Right cardiac atrium (tissue), 5 donors: Measurements from ENCODE around the gene ADAMTS17. TPM values are rescaled to one million over a fixed set of nuclear protein-coding genes. Genes with fewer than 3 reads are reported as not detected.

ENCODE experiments used
- ATAC-seq, 2 donors: fragments of 200-7000 bp; cut with Tn5 transposase; one replicate each; pipeline versions ENCODE4 v1.8.0 to v1.9.1; 2020; ENCODE audit warnings: moderate library complexity in 2 of 2, mild to moderate bottlenecking in 1 of 2
- DNase-seq, 3 donors: peaks; one replicate each; pipeline ENCODE4 v3.0.0-alpha.2; 2020
- H3K27ac ChIP-seq: one replicate; pipeline ENCODE4 v1.5.1; 2013; ENCODE audit warnings: mild to moderate bottlenecking, low read length, control low read depth, moderate library complexity
- H3K27me3 ChIP-seq: one replicate; pipeline ENCODE4 v1.6.1; 2013; ENCODE audit not compliant: control insufficient read depth, insufficient read depth
- H3K4me1 ChIP-seq: one replicate; pipeline ENCODE4 v1.6.1; 2013; ENCODE audit warnings: low read length; ENCODE audit not compliant: control insufficient read depth, insufficient read depth
- H3K4me3 ChIP-seq: one replicate; pipeline ENCODE4 v1.5.1; 2013; ENCODE audit warnings: low read length, control low read depth
- H3K9me3 ChIP-seq: one replicate; pipeline ENCODE4 v1.6.1; 2013; ENCODE audit warnings: low read length; ENCODE audit not compliant: control insufficient read depth
- WGBS: extraction: QIAGEN DNeasy Blood & Tissue Kit; methylation state at CpG from one replicate; pipeline ENCODE4 v1.1.7; 2013; 5-methylcytosine and 5-hydroxymethylcytosine counted together
- intact Hi-C, 4 donors: fragments of 100-400 bp; cut with DNase I; formaldehyde crosslinking; loops; one replicate each; pipeline versions ENCODE4 v1.11.0 to v1.14.0; 2022 to 2023
- polyA plus RNA-seq: library from polyadenylated mRNA; stranded (reverse); fragments of 200-250 nt; gene quantifications from one replicate; pipeline ENCODE4 v1.2.3, GENCODE V29; 2013
- total RNA-seq, 4 donors: library from RNA; stranded (reverse); fragmentation: NEBNext Ultra II Directional; extraction: Animal tissue kit (Norgen Biotek cat#: 25700); gene quantifications; one replicate each; pipeline ENCODE4 v1.2.1, GENCODE V29; 2021
- donor health status: healthy with polysubstance abuse.
- donor health status: DM: no; HTN: yes; CAD: no.
- donor health status: DM: no; HTN: no; CAD: no.
- donor health status: DM: no; HTN: yes; CAD: no; lungs with severe emphysema.
- donor health status: DM: yes; HTN: yes; CAD: no.

The ADAMTS17 gene
- total and polyA plus RNA-seq, 5 donors: 1.2 to 6.5 (median 2.6) TPM

DNA sequence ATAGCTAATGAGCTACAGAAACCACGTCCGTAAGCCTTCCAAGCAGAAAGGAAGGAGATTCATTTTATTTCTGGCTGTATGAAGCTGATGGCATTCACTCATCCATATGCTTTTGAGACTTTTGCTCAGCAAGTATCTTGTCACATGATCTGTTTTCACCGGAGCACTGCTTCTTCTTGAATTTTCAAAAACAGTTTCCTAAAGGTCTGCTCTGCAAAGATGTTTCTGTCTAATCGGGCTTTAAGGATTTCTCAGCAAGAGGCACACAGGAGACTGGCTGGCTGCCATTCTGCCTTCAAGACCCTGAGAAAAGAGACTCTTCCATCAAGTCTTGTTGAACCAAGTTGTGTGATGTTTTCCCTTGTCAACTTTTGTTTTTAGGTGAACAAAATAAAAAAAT lies 319.0 kb downstream of the ADAMTS17 start:
- H3K27me3 ChIP-seq: no peaks in the 10 kb centered on the region
- WGBS: 56% methylated on average over 4 of the region's 4 CpGs
- DNase-seq: no peak
- no peaks in the 10 kb centered on the region for H3K4me1 ChIP-seq
- no peak overlapping the region for H3K4me3 ChIP-seq
- no peak for ATAC-seq
- intact Hi-C loops: no loop called here
- H3K27ac ChIP-seq: no peak overlapping the region
- peaks cover 2% of the 10 kb centered on the region for H3K9me3 ChIP-seq

DNA sequence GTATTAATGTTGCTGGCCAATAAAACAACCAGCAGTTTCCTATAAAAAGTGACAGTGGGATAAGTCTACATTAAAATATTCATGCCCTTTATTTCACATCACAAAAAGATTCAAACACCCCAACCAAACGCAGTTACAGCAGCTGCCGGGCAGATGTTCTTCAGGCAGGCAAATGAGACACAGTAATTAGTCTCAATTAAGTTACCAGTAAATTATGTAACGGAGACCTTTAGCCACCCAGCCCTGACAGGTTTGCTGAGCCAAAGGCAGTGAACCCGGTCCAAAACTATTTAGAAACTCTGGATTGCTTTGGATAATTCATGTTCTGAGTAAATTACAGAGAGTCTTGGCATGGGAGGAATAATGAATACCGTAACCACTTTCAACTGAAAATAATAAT lies 319.4 kb downstream of the ADAMTS17 start:
- ATAC-seq (peak in 1 of 2 donors; percentile 35), DNase-seq (no peak)
- Histone ChIP-seq H3K9me3 (no peaks in the 10 kb centered on the region), H3K27me3 (no peaks in the 10 kb centered on the region), H3K4me3 (no peak overlapping the region), H3K27ac (no peak overlapping the region), H3K4me1 (no peaks in the 10 kb centered on the region)
- 55% methylated on average over 5 of the region's 5 CpGs for WGBS
- intact Hi-C loops: no loop called here

DNA sequence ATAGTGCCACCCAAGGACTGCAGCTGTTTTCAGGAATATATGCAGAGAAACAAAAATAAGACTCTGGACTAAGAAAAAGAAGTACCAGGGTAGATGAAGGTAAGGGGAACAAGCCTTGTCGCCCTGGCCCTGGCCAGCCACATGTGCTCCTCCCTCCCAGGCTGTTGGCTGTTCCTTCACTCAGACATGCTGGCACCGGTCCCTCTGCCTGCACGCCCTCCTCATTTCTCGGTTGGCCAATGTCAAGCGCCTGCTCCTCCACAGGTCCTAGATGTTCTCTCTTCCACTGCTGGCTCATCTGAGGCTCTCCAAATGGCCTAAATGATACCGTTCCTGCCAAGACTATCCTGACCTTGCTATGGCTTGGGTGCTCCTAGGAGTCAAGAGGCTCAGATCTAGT lies 320.1 kb downstream of the ADAMTS17 start:
- WGBS: 59% methylated on average over 6 of the region's 6 CpGs
- intact Hi-C loops: no loop called here
- peak in 2 of 3 donors; percentile 70 to 88 for DNase-seq

DNA sequence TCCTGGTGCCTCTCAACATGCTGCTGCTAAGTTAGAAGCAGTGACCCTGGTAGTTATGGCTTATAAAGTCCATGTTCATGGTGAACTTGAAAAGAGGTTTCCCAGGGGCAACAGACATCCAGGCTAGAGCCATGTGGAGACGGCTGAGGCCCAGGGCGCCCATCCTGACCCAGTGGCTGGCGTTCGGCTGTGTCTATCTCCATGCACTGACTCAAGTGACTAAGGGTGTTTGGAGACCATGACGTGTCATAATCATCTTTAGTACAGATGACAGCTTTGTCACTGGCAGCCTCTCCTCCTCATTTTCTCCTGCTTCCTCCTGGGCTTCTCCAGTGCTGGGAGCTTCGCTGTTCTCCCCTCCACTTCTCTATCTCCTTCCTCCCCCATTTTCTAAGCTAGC lies 321.2 kb downstream of the ADAMTS17 start:
- H3K9me3 ChIP-seq: no peaks in the 10 kb centered on the region
- ATAC-seq (peak; percentile 43 to 82), DNase-seq (no peak)
- WGBS: 59% methylated on average over 6 of the region's 6 CpGs
- intact Hi-C loops: no loop called here
- H3K4me1 ChIP-seq: no peaks in the 10 kb centered on the region
- no peak overlapping the region for H3K27ac ChIP-seq
- H3K4me3 ChIP-seq: no peak overlapping the region
- no peaks in the 10 kb centered on the region for H3K27me3 ChIP-seq

More for the DNA sequence above, 320.1 kb downstream of the ADAMTS17 start:
- peak; percentile 65 to 68 for ATAC-seq
- Histone ChIP-seq H3K4me1 (no peaks in the 10 kb centered on the region), H3K9me3 (no peaks in the 10 kb centered on the region), H3K27ac (no peak overlapping the region), H3K27me3 (no peaks in the 10 kb centered on the region), H3K4me3 (no peak overlapping the region)

DNA sequence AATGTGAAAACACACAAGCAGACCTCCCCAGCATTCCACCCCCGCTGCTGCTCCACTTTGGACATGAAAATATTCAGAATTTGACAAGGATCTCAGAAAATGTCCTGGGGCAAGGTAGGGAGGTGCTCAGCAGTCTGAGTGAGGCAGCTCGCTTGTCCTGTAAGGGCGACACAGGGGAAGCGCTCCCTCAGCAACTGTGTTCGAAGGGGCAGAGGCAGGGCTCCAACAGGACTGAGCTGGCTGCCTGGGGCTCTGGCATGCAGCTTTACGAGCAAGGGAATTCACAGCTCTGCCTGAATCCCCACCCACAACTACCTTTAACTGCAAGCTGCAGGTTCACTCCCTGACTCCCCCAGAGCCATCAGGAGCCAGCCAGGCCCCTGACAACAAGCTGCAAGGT lies 321.6 kb downstream of the ADAMTS17 start:
- 75% methylated on average over 6 of the region's 6 CpGs for WGBS
- intact Hi-C loops: no loop called here
- DNase-seq: no peak
- H3K4me3 ChIP-seq: no peak overlapping the region
- no peak overlapping the region for H3K27ac ChIP-seq
- H3K9me3 ChIP-seq: no peaks in the 10 kb centered on the region
- no peaks in the 10 kb centered on the region for H3K27me3 ChIP-seq
- ATAC-seq: peak; percentile 38 to 39
- H3K4me1 ChIP-seq: no peaks in the 10 kb centered on the region

DNA sequence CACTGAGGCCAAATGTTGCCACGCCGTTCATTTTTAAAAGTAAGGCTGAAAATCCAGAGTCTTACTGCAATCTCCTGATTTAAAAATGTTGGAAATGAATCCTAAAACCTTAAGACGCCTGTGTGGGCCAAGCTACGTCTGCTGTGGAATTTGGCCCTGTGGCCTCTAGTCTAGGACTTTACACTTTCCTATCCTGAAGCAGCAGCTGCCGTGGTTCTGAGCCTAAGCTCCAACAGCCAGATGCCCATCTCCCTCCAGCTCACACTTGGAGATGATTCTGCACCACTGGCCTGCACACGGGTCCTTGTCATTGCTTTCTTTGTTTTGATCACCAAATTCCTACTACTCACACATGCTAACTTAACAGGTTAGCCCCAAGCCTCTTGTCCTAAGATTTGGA lies 322.2 kb downstream of the ADAMTS17 start:
- DNase-seq: no peak
- no peak overlapping the region for H3K4me3 ChIP-seq
- WGBS: 69% methylated on average over 6 of the region's 6 CpGs
- intact Hi-C loops: no loop called here
- no peaks in the 10 kb centered on the region for H3K9me3 ChIP-seq
- no peaks in the 10 kb centered on the region for H3K27me3 ChIP-seq
- H3K4me1 ChIP-seq: no peaks in the 10 kb centered on the region
- ATAC-seq: no peak
- H3K27ac ChIP-seq: no peak overlapping the region

DNA sequence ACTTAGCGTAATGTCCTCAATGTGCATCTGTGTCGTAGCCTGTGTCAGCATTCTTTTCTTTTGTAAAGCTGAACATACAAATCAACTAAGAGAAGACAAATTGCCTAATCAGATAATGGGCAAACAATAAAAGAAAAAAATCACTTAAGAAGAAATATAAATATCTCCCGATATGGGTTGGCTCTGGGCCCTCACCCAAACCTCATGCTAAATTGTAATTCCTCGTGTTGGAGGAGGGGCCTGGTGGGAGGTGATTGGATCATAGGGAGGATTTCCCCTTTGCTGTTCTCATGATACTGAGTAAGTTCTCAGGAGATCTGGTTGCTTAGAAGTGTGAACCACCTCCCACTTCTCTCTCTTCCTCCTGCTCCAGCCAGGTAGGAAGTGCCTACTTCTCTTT lies 323.6 kb downstream of the ADAMTS17 start:
- intact Hi-C loops: no loop called here
- Histone ChIP-seq H3K27me3 (no peaks in the 10 kb centered on the region), H3K4me1 (no peaks in the 10 kb centered on the region), H3K4me3 (no peak overlapping the region), H3K9me3 (no peaks in the 10 kb centered on the region), H3K27ac (no peak overlapping the region)
- DNase-seq (no peak), ATAC-seq (no peak)
- 71% methylated on average over 4 of the region's 4 CpGs for WGBS

DNA sequence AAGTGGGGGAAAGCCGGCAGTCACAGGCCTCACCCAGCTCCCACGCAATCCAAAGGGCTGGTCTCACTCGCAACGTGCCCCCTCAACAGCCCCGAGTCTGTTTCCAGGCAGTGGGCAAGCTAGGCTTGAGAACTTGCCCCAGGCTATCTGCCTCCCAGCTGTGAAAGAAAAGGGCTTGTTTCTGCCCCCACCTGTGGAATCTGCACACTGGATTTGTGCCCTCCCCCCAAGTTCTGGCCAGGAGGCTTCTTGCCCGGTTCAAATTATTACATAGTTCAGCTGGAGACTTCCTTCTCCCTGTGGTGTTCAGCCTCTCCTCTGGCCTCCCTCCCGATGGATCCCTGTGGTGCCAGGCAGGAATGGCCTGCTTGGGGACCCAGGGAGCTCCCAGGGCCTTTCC lies 324.6 kb downstream of the ADAMTS17 start:
- 86% methylated on average over 7 of the region's 7 CpGs for WGBS
- Histone ChIP-seq H3K4me3 (no peak overlapping the region), H3K27me3 (no peaks in the 10 kb centered on the region), H3K27ac (no peak overlapping the region), H3K4me1 (no peaks in the 10 kb centered on the region), H3K9me3 (no peaks in the 10 kb centered on the region)
- ATAC-seq (no peak), DNase-seq (no peak)
- intact Hi-C loops: no loop called here

DNA sequence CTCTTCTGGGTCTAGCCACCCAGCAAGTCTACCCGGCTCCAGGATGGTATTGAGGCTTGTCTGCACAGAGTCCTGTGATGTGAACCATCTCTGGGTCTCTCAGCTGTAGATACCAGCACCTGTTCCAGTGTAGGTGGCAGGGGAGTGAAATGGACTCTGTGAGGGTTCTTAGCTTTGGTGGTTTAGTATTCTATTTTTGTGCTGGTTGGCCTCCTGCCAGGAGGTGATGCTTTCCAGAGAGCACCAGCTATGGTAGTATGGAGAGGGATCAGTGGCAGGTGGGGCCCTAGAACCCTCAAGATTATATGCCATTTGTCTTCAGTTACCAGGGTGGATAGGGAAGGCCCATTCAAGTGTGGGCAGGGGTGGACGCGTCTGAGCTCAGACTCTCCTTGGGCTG lies 325.1 kb downstream of the ADAMTS17 start:
- Histone ChIP-seq H3K4me3 (no peak overlapping the region), H3K27ac (no peak overlapping the region), H3K27me3 (no peaks in the 10 kb centered on the region), H3K9me3 (no peaks in the 10 kb centered on the region), H3K4me1 (no peaks in the 10 kb centered on the region)
- intact Hi-C loops: no loop called here
- 94% methylated on average over 3 of the region's 3 CpGs for WGBS
- ATAC-seq (no peak), DNase-seq (no peak)

DNA sequence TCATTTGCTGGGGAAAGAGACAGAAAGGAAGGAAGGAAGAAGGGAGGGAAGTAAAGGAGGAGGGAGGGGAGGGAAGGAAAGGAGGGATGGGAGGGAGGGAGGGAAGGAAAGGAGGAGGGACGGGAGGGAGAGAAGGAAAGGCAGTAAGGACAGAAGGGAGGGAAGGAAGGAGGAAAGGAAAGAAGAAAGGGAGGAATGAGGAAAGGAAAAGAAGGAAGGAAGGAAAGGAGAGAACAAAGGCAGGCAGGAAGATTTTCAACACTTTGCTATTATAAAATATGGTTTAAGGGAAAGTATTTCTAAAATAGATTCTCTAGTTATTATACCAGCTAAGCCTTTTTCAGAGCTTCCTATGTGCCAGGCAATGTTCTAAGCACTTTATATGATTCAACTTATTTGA lies 330.5 kb downstream of the ADAMTS17 start:
- Histone ChIP-seq H3K4me1 (no peaks in the 10 kb centered on the region), H3K4me3 (no peak overlapping the region), H3K27me3 (no peaks in the 10 kb centered on the region), H3K9me3 (no peaks in the 10 kb centered on the region), H3K27ac (no peak overlapping the region)
- ATAC-seq (no peak), DNase-seq (no peak)
- WGBS: 56% methylated on average over 1 of the region's 1 CpG
- intact Hi-C loops: no loop called here

DNA sequence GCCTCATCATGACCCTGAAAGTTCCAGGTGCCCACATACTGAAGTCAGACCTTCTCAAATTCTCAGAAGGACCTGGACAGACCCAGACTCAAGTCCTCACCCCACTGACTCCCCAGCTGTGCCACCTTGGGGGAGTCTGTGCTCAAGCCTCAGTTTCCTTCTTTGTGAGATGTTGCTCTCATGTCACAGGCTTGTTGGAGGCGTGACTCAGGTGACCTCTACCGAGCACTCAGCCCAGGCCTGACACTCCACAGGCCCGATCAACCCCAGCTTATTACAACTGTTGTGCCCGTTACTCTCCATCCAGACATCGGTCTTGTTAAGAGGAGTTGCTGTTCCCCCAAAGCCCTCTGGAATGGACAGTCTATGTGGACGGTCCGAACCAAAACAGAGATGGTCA lies 332.4 kb downstream of the ADAMTS17 start:
- WGBS: 97% methylated on average over 7 of the region's 7 CpGs
- Histone ChIP-seq H3K4me3 (no peak overlapping the region), H3K9me3 (no peaks in the 10 kb centered on the region), H3K27ac (no peak overlapping the region), H3K4me1 (no peaks in the 10 kb centered on the region), H3K27me3 (no peaks in the 10 kb centered on the region)
- no peak for ATAC-seq
- no peak for DNase-seq
- intact Hi-C loops: no loop called here

DNA sequence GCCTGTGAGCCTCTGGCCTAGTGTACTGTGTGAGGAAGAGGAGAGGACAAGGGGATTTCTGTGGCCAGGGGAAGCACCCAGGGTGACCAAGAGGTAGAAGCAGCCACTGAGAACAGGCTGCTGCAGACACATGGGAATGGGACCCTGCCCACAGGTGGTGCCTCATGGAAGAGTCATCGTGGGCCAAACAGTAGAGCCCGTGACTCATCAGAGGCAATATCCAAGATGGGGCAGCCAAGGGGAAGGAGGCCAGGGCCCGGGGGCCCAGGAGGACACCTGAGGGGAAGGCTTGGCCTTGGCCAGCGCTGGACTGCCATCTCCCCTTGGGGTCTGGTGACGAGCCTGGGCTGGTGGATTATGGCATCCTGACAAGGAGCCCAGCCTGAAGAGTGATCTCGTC lies 333.5 kb downstream of the ADAMTS17 start:
- no peaks in the 10 kb centered on the region for H3K9me3 ChIP-seq
- H3K27me3 ChIP-seq: no peaks in the 10 kb centered on the region
- 88% methylated on average over 6 of the region's 6 CpGs for WGBS
- H3K4me3 ChIP-seq: no peak overlapping the region
- DNase-seq (no peak), ATAC-seq (no peak)
- H3K27ac ChIP-seq: no peak overlapping the region
- intact Hi-C loops: no loop called here
- H3K4me1 ChIP-seq: no peaks in the 10 kb centered on the region
